Measurements from ENCODE around the gene NAALADL2.
"Not testable (repeated sequence)": the region's sequence is repeated elsewhere in the genome, so short reads cannot be mapped to it uniquely, and the experiment has no call there.

Gene NAALADL2

DNA sequence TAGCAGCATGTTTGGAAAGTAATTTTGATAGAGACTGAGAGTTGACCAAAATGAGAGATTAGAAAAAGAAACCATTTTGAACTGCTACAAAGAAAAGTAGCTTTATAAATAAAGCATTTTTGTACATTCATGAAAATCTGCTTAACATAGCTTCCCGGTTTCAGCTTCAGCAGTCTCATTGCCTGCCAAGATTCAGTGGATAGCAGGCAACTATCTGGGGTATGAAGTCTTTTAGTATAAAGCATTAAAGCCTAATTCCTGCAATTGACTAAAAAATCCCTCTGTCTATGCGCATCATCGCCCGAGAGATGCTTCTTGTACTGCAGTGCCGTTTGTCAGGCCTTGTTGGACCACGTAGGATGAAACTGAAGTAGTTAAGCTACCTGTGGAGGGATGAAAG lies 588.4 kb downstream of the NAALADL2 start:
- no peak for DNase-seq

DNA sequence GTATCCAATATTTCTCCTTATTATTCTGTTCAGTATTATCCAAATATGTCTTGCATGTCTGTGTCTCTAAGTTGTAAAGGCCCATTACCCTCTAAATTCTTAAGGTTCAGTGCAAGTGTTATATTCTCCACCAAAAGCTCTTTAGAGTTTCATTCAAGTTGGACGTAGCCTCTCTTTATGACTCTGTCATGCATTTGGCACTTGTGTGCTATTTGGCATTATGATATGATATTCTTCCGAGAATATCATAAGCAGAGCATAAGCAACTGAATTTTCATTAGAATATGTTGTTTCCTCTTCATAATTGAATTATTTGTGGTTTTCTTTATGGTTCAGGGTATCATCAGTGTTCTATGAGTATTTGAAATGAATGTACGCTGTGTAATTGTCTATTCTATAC lies 594.2 kb downstream of the NAALADL2 start:
- DNase-seq, result no peak

- DNase-seq, result no peak
Observed at GRCh38 chr3:175456466-175456865, 597.3 kb downstream of the NAALADL2 start.

DNA sequence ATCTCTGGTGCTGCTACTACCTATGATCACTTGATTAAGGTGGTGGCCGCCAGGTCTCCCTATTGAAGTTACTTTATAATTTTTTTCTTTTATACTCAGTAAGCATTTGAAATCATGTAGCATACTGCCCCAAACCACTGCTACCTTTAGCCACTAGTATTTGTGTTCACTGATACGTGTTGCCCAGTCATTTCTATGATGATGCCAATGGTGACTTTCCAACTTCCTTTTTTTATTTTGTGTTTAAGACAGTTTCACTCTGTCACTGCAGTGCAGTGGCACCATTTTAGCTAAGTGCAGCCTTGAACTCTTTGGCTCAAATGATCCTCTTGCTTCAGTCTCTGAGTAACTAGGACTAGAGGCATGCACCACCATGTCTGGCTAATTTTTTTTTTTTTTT lies 598.2 kb downstream of the NAALADL2 start:
- DNase-seq, result no peak

- DNase-seq, result not testable (repeated sequence)
Observed at GRCh38 chr3:175460849-175461399, 601.8 kb downstream of the NAALADL2 start.

DNA sequence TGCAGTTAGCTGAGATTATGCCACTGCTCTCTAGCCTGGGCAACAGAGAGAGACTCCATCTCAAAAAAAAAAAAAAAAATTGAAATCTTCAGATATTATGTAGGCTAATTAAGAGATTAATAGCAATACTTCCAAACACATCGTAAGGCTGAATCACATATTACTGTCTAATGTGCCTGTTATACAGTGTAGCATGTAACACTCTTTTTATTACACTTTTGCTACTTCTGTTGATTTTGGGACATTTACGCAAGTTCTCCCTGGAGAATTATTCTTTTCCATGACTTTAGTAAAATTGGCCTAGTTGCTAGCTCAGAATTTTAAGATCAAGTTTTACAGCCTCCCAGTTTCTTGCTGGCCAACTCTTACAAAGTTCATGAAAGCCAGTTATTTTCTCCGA lies 605.2 kb downstream of the NAALADL2 start:
- no peak for DNase-seq

- DNase-seq, result no peak
Observed at GRCh38 chr3:175469124-175469523, 610.0 kb downstream of the NAALADL2 start.

DNA sequence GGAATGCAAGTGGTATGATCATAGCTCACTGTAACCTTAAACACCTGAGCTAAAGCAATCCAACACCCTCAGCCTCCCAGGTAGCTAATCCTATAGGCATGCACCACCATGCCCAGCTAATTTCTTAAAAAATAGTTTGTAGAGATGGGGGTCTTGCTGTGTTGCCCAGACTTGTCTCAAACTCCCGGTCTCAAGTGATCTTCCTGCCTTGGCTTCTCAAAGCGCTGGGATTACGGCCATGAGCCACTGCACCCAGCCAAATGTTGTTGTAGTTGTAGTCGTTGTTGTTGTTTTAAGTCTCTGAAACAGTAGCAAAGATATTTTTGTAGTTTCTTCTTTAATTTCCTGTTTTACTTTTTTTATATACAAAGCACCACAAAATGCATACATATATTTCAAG lies 616.6 kb downstream of the NAALADL2 start:
- DNase-seq, result no peak

- DNase-seq, result no peak
Observed at GRCh38 chr3:175476489-175476888, 617.4 kb downstream of the NAALADL2 start.

DNA sequence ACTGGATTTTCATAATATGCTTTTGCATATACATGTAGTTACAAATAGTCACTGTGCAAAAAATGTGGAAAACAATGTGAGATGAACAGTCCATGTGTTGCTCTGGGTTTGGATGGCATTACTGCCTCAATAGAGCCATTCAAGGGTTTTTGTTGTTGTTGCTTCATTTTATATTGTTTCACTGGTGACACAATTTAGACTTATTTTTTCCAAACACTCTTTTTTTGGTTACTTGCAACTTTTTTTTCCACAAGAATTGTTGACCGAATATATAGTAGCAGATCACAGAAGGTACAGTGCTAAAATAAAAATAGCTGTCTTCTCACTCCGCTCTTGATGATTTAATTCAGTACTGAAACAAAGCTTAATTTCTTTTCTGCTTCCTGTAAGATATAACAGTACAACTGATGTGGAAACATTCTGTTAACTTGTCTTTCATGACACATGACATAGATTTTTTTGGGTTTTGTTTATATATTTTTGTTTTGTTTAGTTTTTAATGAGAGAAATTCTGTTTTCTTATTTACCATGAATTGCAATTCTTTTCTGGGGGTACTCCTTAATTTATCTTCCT lies 618.6 kb downstream of the NAALADL2 start:
- no peak for DNase-seq

- no peak for DNase-seq
Observed at GRCh38 chr3:175478301-175478700, 619.2 kb downstream of the NAALADL2 start.

DNA sequence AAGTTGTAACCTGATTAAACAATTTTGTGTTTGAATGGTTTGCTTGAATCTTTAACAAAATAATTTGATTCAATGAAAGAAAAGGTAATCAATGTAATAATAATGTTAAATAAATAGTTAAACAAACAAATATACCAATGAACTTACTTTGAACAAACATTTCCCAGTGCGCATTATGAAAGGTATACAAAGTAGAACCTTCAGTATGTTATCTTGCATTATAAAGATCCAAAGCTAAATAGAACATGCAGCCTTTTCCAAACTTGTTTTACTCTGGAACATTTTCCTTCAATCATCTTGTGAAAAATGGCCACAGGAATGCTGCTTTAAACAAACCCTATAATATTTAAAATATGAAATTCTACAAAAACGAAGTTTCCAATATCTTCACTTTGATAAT lies 620.0 kb downstream of the NAALADL2 start:
- no peak for DNase-seq

DNA sequence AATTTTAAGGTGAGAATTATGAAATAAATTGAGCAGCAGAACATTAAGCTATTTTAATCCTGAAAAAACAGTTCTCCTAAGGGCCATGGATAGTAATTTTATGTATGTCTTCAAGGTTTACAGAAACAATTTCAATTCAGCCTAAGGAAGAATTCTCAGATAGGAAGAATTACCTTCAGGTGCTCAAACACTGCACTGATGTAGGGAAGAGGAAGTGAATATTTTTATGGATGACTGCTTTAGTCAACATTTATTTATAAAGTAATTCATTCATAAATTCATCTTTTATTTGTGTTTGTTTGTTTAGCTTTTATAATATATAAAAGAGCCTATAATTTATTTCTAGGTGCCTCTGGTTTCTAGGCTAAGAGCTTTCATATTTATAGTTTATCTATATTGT lies 620.7 kb downstream of the NAALADL2 start:
- DNase-seq, result peak; percentile 49

DNA sequence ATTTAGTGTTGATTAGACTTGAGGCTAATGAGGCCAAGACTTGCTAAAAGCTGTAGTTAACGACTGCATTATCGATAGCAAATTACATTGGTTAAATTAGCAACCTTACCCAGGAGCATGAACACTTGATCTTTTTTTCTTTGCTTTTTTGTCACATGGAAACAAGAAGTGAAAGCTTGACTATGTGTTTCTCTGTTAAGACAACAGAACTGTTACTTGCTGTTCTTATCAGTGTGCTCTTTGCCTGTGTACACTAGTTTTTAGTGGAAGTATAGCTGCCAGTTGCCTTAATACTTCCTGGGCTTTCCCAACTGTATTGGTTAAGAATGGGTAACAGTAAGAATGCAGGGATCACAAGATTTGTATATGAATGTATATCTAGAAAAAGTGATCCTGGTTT lies 625.5 kb downstream of the NAALADL2 start:
- no peak for DNase-seq

DNA sequence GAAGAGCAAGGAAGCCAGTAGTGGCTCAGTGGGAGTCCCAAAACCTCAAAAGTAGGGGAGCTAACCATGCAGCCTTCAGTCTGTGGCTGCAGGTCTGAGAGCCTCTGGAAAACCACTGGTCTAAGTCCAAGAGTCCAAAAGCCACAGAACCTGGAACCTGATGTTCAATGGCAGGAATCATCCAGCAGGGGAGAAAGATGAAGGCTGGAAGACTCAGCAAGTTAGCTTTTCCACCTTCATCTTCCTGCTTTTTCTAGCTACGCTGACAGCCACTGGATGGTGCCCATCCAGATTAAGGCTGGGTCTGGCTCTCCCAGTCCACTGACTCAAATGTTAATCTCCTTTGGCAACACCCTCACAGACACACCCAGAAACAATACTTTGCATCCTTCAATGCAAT lies 626.3 kb downstream of the NAALADL2 start:
- no peak for DNase-seq

GRCh38 chr3:175486255-175486654 lies 627.1 kb downstream of the NAALADL2 start:
- no peak for DNase-seq

DNA sequence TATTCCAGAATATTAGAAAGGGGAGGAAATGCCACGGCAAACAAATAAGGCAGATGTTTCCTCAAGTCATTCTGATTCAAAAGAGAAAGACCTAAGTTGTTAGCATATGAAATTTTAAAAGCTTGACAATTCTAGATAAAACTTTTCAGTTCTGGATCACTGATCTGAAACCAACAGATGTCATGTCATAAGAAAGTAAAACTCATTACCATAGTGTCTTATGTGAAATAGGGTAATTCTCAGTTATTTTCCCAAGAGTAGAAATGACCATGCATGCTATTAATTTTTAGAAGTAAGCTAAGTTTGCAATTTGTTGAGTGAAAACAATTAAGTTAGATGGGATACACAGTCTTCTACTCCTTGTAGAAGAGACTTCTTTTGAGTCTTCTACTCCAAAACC lies 630.3 kb downstream of the NAALADL2 start:
- DNase-seq, result no peak

- DNase-seq, result peak; percentile 7
Observed at GRCh38 chr3:175493301-175493700, 634.2 kb downstream of the NAALADL2 start.

DNA sequence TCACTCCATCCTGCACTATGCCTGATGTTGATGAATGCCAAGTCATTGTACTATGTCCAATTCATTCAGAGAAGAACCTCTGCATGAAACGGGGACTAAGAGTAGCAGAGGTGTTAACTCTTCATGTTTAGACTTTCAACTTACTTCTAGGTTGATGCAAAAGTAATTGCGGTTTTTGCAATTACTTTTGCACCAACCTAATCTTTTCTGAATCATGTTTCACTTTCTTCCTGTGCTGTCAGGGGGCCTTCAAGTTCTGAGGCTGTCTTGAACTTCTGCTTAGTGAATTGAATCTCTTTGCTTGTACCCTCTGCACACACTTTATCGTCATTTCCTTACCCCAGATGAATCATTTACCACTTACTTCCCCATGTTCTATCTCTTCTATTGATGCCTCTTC lies 636.2 kb downstream of the NAALADL2 start:
- DNase-seq, result no peak

- DNase-seq, result no peak
Observed at GRCh38 chr3:175502155-175502554, 643.0 kb downstream of the NAALADL2 start.

DNA sequence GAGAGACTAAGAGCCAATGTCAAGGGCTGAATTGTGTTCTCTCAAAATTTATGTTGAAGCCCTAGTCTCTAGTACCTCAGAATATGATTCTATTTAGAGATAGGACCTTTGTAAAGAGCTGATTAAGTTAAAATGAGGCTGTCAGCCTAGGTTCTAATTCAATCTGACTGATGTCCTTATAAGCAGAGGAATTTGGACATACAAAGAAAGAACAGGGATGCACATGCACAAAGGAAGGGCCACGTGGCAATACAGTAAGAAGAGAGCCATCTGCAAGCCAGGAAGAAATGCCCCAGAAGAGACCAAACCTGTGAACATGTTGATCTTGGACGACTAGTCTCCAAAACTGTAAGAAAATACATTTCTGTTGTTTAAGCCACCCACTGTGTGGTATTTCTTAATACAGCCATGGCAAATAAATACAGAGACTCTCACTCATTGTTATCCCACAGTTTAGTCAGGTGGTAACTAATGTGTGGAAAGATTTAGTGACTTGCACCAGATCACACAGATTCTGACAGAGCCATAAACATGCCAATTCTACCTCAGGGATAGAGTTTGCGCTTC lies 652.2 kb downstream of the NAALADL2 start:
- no peak for DNase-seq

DNA sequence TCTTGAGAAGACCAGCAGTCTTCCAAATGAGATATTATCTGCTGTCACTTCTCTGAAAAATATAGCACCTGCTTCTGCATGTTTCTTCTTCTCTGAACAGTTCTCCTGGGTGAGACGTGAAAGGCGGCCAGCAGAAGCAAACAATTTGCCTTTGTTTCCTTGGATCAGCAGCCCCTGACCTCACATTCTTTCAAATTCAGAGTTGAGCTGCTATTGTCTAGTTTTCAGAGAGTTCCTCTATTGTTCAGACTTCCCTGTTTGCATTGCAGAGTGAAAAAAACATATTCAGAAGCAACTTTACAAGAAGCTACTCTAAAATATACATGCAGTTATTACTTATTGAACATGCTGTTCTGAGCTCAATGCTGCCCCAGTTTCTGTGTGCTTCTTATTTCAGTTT lies 653.6 kb downstream of the NAALADL2 start:
- DNase-seq, result no peak

- no peak for DNase-seq
Observed at GRCh38 chr3:175518459-175518858, 659.3 kb downstream of the NAALADL2 start.

GRCh38 chr3:175521406-175521805 lies 662.3 kb downstream of the NAALADL2 start:
- no peak for DNase-seq

DNA sequence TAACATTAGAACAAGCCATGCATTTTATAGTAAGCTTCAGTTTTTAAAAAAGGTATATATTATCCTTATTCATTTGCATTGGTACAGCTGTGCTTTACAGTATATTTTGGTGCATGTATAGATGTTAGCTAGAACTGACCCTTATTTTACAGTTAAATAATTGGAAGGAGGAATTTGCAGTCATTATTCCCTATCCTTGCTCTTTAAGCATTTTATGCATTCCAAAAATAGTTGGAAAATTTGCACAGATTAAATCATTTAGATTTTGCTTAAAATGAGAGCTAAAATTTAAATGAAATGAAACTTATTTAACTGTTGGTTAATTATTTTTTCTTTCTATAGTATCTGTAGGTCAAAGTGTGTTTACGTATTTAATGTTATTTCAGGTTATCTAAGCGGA lies 667.1 kb downstream of the NAALADL2 start:
- DNase-seq, result no peak
